Fibroblast of lung (primary cell): ENCODE results near the gene TENM3.

Experiments used
- CTCF ChIP-seq, 2 donors: IDR thresholded peaks in 1 of 2; conservative IDR thresholded peaks in 1 of 2; 1 replicate in 1 of 2; 2 replicates in 1 of 2; pipeline ENCODE4 v1.5.1; 2011 to 2012; ENCODE audit warnings: low read length in 2 of 2, control low read depth in 1 of 2, inconsistent platforms in 1 of 2, low read depth in 1 of 2, mild to moderate bottlenecking in 1 of 2
- EZH2 ChIP-seq: IDR thresholded peaks from 2 replicates; pipeline ENCODE4 v1.5.1; 2012; ENCODE audit warnings: low read length, control low read depth, mild to moderate bottlenecking; ENCODE audit errors: missing control alignments

- TF ChIP-seq CTCF (conservative IDR thresholded peaks at IDR 0.05 in 1 of 2, IDR thresholded peaks at IDR 0.05 in 1 of 2; ENCODE audit: low read depth in 1 of 2, low read length in 2 of 2) (no peak), EZH2 (no peak)
Measured at GRCh38 chr4:182705389-182705788, 462.2 kb downstream of the TENM3 start.
